Adrenal gland (tissue), 5 donors: Measurements from ENCODE around the gene AKAP1.

ENCODE experiments used
- POLR2A ChIP-seq, 2 donors: fragments of 450-650 bp; IDR thresholded peaks; one replicate each; pipeline ENCODE4 v1.6.1; 2017; ENCODE audit warnings: antibody characterized with exemption in 2 of 2, mild to moderate bottlenecking in 2 of 2, moderate library complexity in 1 of 2
- TF ChIP-seq, protein P1 (sequence below), 6 experiments: fragments of 450-650 bp in 4 of 6; fragments of 200-600 bp in 2 of 6; sonication (generic) in 1 of 6; IDR thresholded peaks; 1 replicate in 5 of 6; 2 replicates in 1 of 6; pipeline versions ENCODE4 v1.5.1 to v1.8.0; 2016 to 2021; ENCODE audit warnings: antibody characterized with exemption in 6 of 6, mild to moderate bottlenecking in 2 of 6, moderate library complexity in 1 of 6
- donor health status: DM: no; HTN: no; CAD: no.

DNA sequence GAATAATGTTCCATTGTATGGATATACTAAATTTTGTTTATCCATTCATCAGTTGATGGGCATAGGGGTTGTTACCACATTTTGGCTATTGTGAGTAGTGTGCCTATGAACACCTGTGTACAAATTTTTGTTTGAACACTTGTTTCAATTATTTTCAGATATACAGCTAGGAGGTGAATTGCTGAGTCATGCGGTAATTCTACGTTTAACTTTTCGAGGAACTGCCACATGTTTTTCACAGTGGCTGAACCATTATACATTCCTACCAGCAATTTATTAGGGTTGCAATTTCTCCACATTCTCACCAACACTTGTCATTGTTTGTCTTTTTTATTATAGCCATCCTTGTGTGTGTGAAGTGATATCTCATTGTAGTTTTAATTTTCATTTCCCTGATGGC lies 75.6 kb downstream of the AKAP1 start:
- TF ChIP-seq, protein P1, sequence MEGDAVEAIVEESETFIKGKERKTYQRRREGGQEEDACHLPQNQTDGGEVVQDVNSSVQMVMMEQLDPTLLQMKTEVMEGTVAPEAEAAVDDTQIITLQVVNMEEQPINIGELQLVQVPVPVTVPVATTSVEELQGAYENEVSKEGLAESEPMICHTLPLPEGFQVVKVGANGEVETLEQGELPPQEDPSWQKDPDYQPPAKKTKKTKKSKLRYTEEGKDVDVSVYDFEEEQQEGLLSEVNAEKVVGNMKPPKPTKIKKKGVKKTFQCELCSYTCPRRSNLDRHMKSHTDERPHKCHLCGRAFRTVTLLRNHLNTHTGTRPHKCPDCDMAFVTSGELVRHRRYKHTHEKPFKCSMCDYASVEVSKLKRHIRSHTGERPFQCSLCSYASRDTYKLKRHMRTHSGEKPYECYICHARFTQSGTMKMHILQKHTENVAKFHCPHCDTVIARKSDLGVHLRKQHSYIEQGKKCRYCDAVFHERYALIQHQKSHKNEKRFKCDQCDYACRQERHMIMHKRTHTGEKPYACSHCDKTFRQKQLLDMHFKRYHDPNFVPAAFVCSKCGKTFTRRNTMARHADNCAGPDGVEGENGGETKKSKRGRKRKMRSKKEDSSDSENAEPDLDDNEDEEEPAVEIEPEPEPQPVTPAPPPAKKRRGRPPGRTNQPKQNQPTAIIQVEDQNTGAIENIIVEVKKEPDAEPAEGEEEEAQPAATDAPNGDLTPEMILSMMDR (IDR thresholded peaks at IDR 0.05), result no peak
- TF ChIP-seq POLR2A (IDR thresholded peaks at IDR 0.05), result no peak
